Ovary (tissue), 3 donors: Measurements from ENCODE around the gene TRIM37.

Experiments used
- POLR2A ChIP-seq: fragments of 450-650 bp; IDR thresholded peaks from one replicate; pipeline ENCODE4 v1.6.1; 2017; ENCODE audit warnings: antibody characterized with exemption, mild to moderate bottlenecking, moderate library complexity
- TF ChIP-seq, protein P1 (sequence below), 3 donors: fragments of 450-650 bp in 2 of 3; fragments of 200-600 bp in 1 of 3; IDR thresholded peaks; one replicate each; pipeline versions ENCODE4 v1.5.1 to v1.8.0; 2016 to 2022; ENCODE audit warnings: antibody characterized with exemption in 3 of 3, mild to moderate bottlenecking in 1 of 3
- donor health status: DM: no; HTN: no; CAD: no.

DNA sequence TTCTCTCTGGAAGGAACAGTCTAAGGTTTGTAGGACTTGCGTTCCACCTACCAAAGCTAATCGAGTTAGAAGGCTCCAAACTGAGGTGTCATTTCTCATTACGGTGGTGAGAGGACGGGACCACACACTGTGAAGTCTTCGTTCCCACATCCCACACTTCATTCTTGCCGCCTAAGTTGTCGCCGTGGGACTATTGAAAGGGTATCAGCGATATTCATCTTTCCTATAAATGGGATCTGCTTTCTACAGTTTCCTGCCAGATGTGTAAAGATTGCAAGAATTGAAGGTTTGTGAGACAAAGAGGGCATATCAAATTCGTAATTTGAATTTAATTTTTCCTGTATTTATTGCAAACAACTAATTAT lies 608 bp upstream of the TRIM37 start:
- TF ChIP-seq, protein P1, sequence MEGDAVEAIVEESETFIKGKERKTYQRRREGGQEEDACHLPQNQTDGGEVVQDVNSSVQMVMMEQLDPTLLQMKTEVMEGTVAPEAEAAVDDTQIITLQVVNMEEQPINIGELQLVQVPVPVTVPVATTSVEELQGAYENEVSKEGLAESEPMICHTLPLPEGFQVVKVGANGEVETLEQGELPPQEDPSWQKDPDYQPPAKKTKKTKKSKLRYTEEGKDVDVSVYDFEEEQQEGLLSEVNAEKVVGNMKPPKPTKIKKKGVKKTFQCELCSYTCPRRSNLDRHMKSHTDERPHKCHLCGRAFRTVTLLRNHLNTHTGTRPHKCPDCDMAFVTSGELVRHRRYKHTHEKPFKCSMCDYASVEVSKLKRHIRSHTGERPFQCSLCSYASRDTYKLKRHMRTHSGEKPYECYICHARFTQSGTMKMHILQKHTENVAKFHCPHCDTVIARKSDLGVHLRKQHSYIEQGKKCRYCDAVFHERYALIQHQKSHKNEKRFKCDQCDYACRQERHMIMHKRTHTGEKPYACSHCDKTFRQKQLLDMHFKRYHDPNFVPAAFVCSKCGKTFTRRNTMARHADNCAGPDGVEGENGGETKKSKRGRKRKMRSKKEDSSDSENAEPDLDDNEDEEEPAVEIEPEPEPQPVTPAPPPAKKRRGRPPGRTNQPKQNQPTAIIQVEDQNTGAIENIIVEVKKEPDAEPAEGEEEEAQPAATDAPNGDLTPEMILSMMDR (IDR thresholded peaks at IDR 0.05), result no peak
- no peak for TF ChIP-seq POLR2A
